ENCODE results near the gene PCBP3. TPM values are rescaled to one million over a fixed set of nuclear protein-coding genes. Genes with fewer than 3 reads are reported as not detected.

PCBP3 gene
- total and polyA plus RNA-seq, 10 of the 15 experiments (the other 5 are each of a cell fraction or from before 2014, with no cell fraction given), result 0.09 to 1.3 (median 0.46) TPM; not detected in 3

- TF ChIP-seq ZNF592 (IDR thresholded peaks at IDR 0.05) (peak; percentile 51; the same call in 1 of the 2 replicates), EGR1 (IDR thresholded peaks at IDR 0.05; ENCODE audit: borderline replicate concordance in 1 of 2, low read depth in 2 of 2, low read length in 2 of 2) (peak in 1 of 2 experiments; percentile 40; a peak in 1 of 3 replicates), ZNF24 (IDR thresholded peaks at IDR 0.05) (0 out of 2 replicates have a peak, but pooled peaks have one; percentile 10), HDAC2 (IDR thresholded peaks at IDR 0.05) (no peak), MYC (IDR thresholded peaks at IDR 0.05; ENCODE audit: insufficient read depth, insufficient read length, insufficient replicate concordance, low read length, severe bottlenecking) (peak; percentile 49), NFXL1 (IDR thresholded peaks at IDR 0.05; ENCODE audit: borderline replicate concordance) (no peak), E4F1 (IDR thresholded peaks at IDR 0.05; ENCODE audit: borderline replicate concordance, partially characterized antibody) (no peak), CUX1 (IDR thresholded peaks at IDR 0.05; ENCODE audit: insufficient replicate concordance, low read depth, low read length) (peak; percentile 99), CBFB (IDR thresholded peaks at IDR 0.05; ENCODE audit: low read depth) (peak; percentile 72; the same call in 1 of the 2 replicates), SP1 (IDR thresholded peaks at IDR 0.05; ENCODE audit: low read depth, low read length) (peak; percentile 87), EZH2 (IDR thresholded peaks at IDR 0.05; ENCODE audit: borderline replicate concordance, control insufficient read depth, low read depth, low read length) (no peak), ZZZ3 (IDR thresholded peaks at IDR 0.05; ENCODE audit: control insufficient read depth, insufficient read length, low read depth) (no peak), SRF (IDR thresholded peaks at IDR 0.05; ENCODE audit: low read depth in 2 of 2, low read length in 2 of 2) (no peak), PKNOX1 (IDR thresholded peaks at IDR 0.05) (peak; percentile 6; the same call in 1 of the 2 replicates), CREB1 (IDR thresholded peaks at IDR 0.05; ENCODE audit: low read depth) (peak; percentile 80), HDAC6 (IDR thresholded peaks at IDR 0.05; ENCODE audit: unreplicated experiment) (no peak)
Measured at GRCh38 chr21:45615145-45615711, 28.3 kb upstream of the PCBP3 start (continued).

Data from GM12878 (cell line).